Brain microvascular endothelial cell (primary cell): Measurements from ENCODE around the gene OR10AD1.

Source experiments
- DNase-seq: peaks from one replicate; pipeline ENCODE4 v3.0.0-alpha.2; 2020
- H3K27ac ChIP-seq: fragments of 250-450 bp; sonication (Bioruptor Pico); 2 replicates; pipeline ENCODE4 v1.5.1; 2020; ENCODE audit warnings: mild to moderate bottlenecking, moderate library complexity
- H3K27me3 ChIP-seq: fragments of 250-450 bp; sonication (Bioruptor Pico); replicated peaks from 2 replicates; pipeline ENCODE4 v1.5.1; 2020; ENCODE audit warnings: mild to moderate bottlenecking
- H3K36me3 ChIP-seq: fragments of 250-450 bp; sonication (Bioruptor Pico); replicated peaks from 2 replicates; pipeline ENCODE4 v1.5.1; 2020; ENCODE audit warnings: mild to moderate bottlenecking
- H3K4me3 ChIP-seq: 2 replicates; pipeline ENCODE4 v1.5.1; 2011; ENCODE audit warnings: low read depth, mild to moderate bottlenecking, control low read depth, low read length, moderate library complexity
- CTCF ChIP-seq: IDR thresholded peaks from 2 replicates; pipeline ENCODE4 v1.5.1; 2011; ENCODE audit warnings: low read depth, mild to moderate bottlenecking, moderate library complexity, low read length, control low read depth, inconsistent platforms; ENCODE audit errors: missing control alignments
- in situ Hi-C: cut with HindIII; loops from 2 replicates; pipeline ENCODE4 v1.10.0; 2017; ENCODE audit warnings: low sequenced_read_pairs, low pct_ligation_motif_present

The OR10AD1 gene

GRCh38 chr12:48187916-48188695 lies 15.0 kb downstream of the OR10AD1 start:
- Histone ChIP-seq H3K27me3 (peaks cover 34% of the 10 kb centered on the region), H3K36me3 (no peaks in the 10 kb centered on the region), H3K27ac (no peak overlapping the region), H3K4me3 (no peak overlapping the region)
- in situ Hi-C loops, result no loop called here
- no peak for DNase-seq
- no peak for TF ChIP-seq CTCF

GRCh38 chr12:48185181-48185919 lies 17.7 kb downstream of the OR10AD1 start:
- TF ChIP-seq CTCF, result no peak
- Histone ChIP-seq H3K4me3 (no peak overlapping the region), H3K36me3 (no peaks in the 10 kb centered on the region), H3K27ac (no peak overlapping the region), H3K27me3 (peaks cover 33% of the 10 kb centered on the region)
- in situ Hi-C loops, result no loop called here
- DNase-seq, result no peak

GRCh38 chr12:48184549-48184922 lies 18.6 kb downstream of the OR10AD1 start:
- Histone ChIP-seq H3K27ac (no peak overlapping the region), H3K4me3 (peak overlapping the region; percentile 12), H3K36me3 (no peaks in the 10 kb centered on the region), H3K27me3 (peaks cover 32% of the 10 kb centered on the region)
- no peak for TF ChIP-seq CTCF
- no peak for DNase-seq
- in situ Hi-C loops, result no loop called here

- TF ChIP-seq CTCF, result no peak
- H3K36me3 ChIP-seq, result no peaks in the 10 kb centered on the region
- H3K4me3 ChIP-seq, result peak overlapping the region; percentile 74
- DNase-seq, result no peak
- no peak overlapping the region for H3K27ac ChIP-seq
- in situ Hi-C loops, result no loop called here
- H3K27me3 ChIP-seq, result peaks cover 36% of the 10 kb centered on the region
These were observed 19.1 kb downstream of the OR10AD1 start for GRCh38 chr12:48183876-48184548.

GRCh38 chr12:48183091-48183875 lies 19.8 kb downstream of the OR10AD1 start, which contains the start of gene CCDC184:
Gene CCDC184, plus strand, starts transcription at chr12:48183644. Its CDS starts 479 bp downstream, at chr12:48184123.
- H3K27ac ChIP-seq, result no peak within 1 kb of the TSS
- DNase-seq, result peak; percentile 66
- in situ Hi-C loops, result no loop called here

More at GRCh38 chr12:48183091-48183875, 19.8 kb downstream of the OR10AD1 start, which contains the start of gene CCDC184:
- Histone ChIP-seq H3K36me3 (no peaks in the 10 kb centered on the region), H3K27me3 (peaks cover 42% of the 10 kb centered on the region), H3K4me3 (peak within 1 kb of the TSS; percentile 74)
- TF ChIP-seq CTCF, result peak; percentile 47
